ENCODE data around the gene PATJ. TPM values are rescaled to one million over a fixed set of nuclear protein-coding genes. Genes with fewer than 3 reads are reported as not detected.

Gene PATJ
- total and polyA plus RNA-seq, 2 of the 13 experiments (the other 11 are each of a cell fraction or from before 2014, with no cell fraction given), result 6.2 to 16.8 TPM

DNA sequence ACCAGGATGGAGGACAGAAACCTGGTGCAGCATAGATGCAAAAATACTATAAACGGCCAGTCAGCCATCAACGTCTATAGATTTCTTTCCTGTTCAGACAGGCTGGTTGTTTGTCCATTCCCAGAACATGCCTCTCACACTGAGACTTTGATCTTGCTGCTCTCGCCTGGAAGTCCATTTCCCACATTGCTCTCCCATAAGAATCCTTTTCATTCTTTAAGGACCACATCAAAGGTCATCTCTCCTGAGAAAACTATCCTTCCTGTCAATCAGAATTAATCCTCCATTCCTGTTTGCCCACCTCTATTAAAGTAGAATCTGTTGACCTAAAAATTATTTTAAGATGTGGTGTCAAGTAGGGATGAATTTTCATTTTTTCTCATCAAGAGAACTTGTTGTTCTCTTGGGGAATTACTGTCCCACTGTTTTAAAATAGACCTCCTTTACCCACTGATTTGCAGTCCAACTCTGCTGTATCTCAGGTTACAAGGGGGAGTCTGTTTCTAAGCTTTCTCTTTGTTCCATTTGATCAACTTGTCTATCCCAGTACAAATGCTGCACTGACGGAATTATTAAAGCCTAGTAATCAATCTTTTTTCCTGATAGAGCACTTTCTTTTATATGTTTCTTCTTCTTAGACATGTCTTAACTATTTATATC, 172.7 kb downstream of the PATJ start:
- H2AFZ ChIP-seq (ENCODE audit: low read length), result no peak overlapping the region
- no peaks in the 10 kb centered on the region; a peak in 1 of 5 replicates for H3K27me3 ChIP-seq (ENCODE audit: control insufficient read depth in 1 of 2, insufficient read depth in 2 of 2, low read length in 2 of 2)
- no peaks in the 10 kb centered on the region for H3K79me2 ChIP-seq (ENCODE audit: insufficient read depth, low read length)
- in situ Hi-C loops (cut with HindIII; ENCODE audit: extremely low pct_ligation_motif_present, low pct_unique_long_range_greater_than_20kb) (no loop called here), intact Hi-C loops (cut with micrococcal nuclease; ENCODE audit: unreplicated experiment) (no loop called here)
- WGBS (ENCODE audit: low lambda C conversion rate), result 10% methylated on average over 4 of the region's 4 CpGs
- H3K4me1 ChIP-seq (ENCODE audit: insufficient read depth, low read length), result peaks cover 38% of the 10 kb centered on the region
- H3K4me3 ChIP-seq (replicated peaks in 1 of 3; ENCODE audit: insufficient read depth in 1 of 3, low read depth in 2 of 3, low read length in 3 of 3), result peak overlapping the region in 1 of 3 experiments; percentile 14; a peak in 1 of 6 replicates
- H3K27ac ChIP-seq (ENCODE audit: extremely low read length, insufficient read depth, low read length), result peak overlapping the region; percentile 81
- ATAC-seq (peak; percentile 98), DNase-seq (ENCODE audit: low spot score) (peak; percentile 96), FAIRE-seq (peak; percentile 83)
- peak overlapping the region; percentile 40 for H3K4me2 ChIP-seq (ENCODE audit: low read depth, low read length)
- ChIA-PET CTCF (ENCODE audit: low intra/inter-chr PET ratio, low total read pairs) (no interaction called here), POLR2A (no interaction called here)
- H3K36me3 ChIP-seq (replicated peaks in 1 of 2; ENCODE audit: control insufficient read depth in 1 of 2, insufficient read depth in 2 of 2, low read length in 2 of 2), result no peaks in the 10 kb centered on the region
- no peaks in the 10 kb centered on the region for H3K9me3 ChIP-seq (ENCODE audit: low read length)
- peak overlapping the region; percentile 38; the same call in 1 of the 2 replicates for H3K9ac ChIP-seq (ENCODE audit: insufficient read depth, low read depth, low read length)
- TSS peak; percentile 43 for BruUV-seq (replicated peaks)
- H4K20me1 ChIP-seq (ENCODE audit: insufficient read depth, low read length), result no peaks in the 10 kb centered on the region
- TF ChIP-seq FIP1L1 (IDR thresholded peaks at IDR 0.05; ENCODE audit: borderline replicate concordance, insufficient read depth, low read depth, low read length) (no peak), ZNF879 (CRISPR knock-in tag; IDR thresholded peaks at IDR 0.05) (no peak), SP2 (CRISPR knock-in tag; IDR thresholded peaks at IDR 0.05) (no peak), ZNF468 (CRISPR knock-in tag; IDR thresholded peaks at IDR 0.05) (no peak), ZBTB20 (CRISPR knock-in tag; IDR thresholded peaks at IDR 0.05; ENCODE audit: borderline replicate concordance, low read depth) (peak; percentile 64; the same call in 1 of the 2 replicates), MIER3 (CRISPR knock-in tag; IDR thresholded peaks at IDR 0.05; ENCODE audit: borderline replicate concordance) (peak; percentile 31; the same call in 1 of the 2 replicates), ZNF441 (CRISPR knock-in tag; IDR thresholded peaks at IDR 0.05; ENCODE audit: borderline replicate concordance) (no peak), PHF5A (CRISPR knock-in tag; IDR thresholded peaks at IDR 0.05; ENCODE audit: low read depth, unreplicated experiment) (no peak), IKZF4 (CRISPR knock-in tag; IDR thresholded peaks at IDR 0.05; ENCODE audit: borderline replicate concordance, low read depth, not compliant biosample characterization) (no peak), TRIM24 (CRISPR knock-in tag; IDR thresholded peaks at IDR 0.05) (no peak), ZNF564 (CRISPR knock-in tag; IDR thresholded peaks at IDR 0.05) (no peak), ZNF225 (CRISPR knock-in tag; IDR thresholded peaks at IDR 0.05) (no peak), SMARCE1 (IDR thresholded peaks at IDR 0.05; ENCODE audit: borderline replicate concordance) (no peak), KLF9 (CRISPR knock-in tag; IDR thresholded peaks at IDR 0.05; ENCODE audit: low read depth) (no peak), KDM6A (CRISPR knock-in tag; IDR thresholded peaks at IDR 0.05; ENCODE audit: low read depth) (peak; percentile 73; the same call in 1 of the 2 replicates), DR1 (CRISPR knock-in tag; IDR thresholded peaks at IDR 0.05) (no peak)
- TF ChIP-seq, protein P1, sequence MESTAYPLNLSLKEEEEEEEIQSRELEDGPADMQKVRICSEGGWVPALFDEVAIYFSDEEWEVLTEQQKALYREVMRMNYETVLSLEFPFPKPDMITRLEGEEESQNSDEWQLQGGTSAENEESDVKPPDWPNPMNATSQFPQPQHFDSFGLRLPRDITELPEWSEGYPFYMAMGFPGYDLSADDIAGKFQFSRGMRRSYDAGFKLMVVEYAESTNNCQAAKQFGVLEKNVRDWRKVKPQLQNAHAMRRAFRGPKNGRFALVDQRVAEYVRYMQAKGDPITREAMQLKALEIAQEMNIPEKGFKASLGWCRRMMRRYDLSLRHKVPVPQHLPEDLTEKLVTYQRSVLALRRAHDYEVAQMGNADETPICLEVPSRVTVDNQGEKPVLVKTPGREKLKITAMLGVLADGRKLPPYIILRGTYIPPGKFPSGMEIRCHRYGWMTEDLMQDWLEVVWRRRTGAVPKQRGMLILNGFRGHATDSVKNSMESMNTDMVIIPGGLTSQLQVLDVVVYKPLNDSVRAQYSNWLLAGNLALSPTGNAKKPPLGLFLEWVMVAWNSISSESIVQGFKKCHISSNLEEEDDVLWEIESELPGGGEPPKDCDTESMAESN (CRISPR knock-in tag; conservative IDR thresholded peaks at IDR 0.05), result no peak
- TF ChIP-seq, protein P2, sequence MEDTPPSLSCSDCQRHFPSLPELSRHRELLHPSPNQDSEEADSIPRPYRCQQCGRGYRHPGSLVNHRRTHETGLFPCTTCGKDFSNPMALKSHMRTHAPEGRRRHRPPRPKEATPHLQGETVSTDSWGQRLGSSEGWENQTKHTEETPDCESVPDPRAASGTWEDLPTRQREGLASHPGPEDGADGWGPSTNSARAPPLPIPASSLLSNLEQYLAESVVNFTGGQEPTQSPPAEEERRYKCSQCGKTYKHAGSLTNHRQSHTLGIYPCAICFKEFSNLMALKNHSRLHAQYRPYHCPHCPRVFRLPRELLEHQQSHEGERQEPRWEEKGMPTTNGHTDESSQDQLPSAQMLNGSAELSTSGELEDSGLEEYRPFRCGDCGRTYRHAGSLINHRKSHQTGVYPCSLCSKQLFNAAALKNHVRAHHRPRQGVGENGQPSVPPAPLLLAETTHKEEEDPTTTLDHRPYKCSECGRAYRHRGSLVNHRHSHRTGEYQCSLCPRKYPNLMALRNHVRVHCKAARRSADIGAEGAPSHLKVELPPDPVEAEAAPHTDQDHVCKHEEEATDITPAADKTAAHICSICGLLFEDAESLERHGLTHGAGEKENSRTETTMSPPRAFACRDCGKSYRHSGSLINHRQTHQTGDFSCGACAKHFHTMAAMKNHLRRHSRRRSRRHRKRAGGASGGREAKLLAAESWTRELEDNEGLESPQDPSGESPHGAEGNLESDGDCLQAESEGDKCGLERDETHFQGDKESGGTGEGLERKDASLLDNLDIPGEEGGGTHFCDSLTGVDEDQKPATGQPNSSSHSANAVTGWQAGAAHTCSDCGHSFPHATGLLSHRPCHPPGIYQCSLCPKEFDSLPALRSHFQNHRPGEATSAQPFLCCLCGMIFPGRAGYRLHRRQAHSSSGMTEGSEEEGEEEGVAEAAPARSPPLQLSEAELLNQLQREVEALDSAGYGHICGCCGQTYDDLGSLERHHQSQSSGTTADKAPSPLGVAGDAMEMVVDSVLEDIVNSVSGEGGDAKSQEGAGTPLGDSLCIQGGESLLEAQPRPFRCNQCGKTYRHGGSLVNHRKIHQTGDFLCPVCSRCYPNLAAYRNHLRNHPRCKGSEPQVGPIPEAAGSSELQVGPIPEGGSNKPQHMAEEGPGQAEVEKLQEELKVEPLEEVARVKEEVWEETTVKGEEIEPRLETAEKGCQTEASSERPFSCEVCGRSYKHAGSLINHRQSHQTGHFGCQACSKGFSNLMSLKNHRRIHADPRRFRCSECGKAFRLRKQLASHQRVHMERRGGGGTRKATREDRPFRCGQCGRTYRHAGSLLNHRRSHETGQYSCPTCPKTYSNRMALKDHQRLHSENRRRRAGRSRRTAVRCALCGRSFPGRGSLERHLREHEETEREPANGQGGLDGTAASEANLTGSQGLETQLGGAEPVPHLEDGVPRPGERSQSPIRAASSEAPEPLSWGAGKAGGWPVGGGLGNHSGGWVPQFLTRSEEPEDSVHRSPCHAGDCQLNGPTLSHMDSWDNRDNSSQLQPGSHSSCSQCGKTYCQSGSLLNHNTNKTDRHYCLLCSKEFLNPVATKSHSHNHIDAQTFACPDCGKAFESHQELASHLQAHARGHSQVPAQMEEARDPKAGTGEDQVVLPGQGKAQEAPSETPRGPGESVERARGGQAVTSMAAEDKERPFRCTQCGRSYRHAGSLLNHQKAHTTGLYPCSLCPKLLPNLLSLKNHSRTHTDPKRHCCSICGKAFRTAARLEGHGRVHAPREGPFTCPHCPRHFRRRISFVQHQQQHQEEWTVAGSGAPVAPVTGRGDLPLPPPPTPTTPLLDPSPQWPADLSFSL (CRISPR knock-in tag; IDR thresholded peaks at IDR 0.05), result no peak
